22Rv1 (cell line): ENCODE results near the gene KCNH1.

ENCODE experiments used
- H3K27ac ChIP-seq: fragments of 450-650 bp; 2 replicates; pipeline ENCODE4 v1.5.1; 2017
- CTCF ChIP-seq: fragments of 450-650 bp; IDR thresholded peaks from 2 replicates; pipeline ENCODE4 v1.5.1; 2017; ENCODE audit warnings: mild to moderate bottlenecking
- ZFX ChIP-seq: fragments of 450-650 bp; IDR thresholded peaks from 2 replicates; pipeline ENCODE4 v1.6.1; 2017; ENCODE audit warnings: antibody characterized with exemption, borderline replicate concordance

The KCNH1 gene

GRCh38 chr1:210940081-210940617, 193.8 kb downstream of the KCNH1 start:
- TF ChIP-seq ZFX (no peak), CTCF (no peak)
- no peak overlapping the region for H3K27ac ChIP-seq

- no peak overlapping the region for H3K27ac ChIP-seq
- no peak for TF ChIP-seq ZFX
- TF ChIP-seq CTCF, result no peak
These were observed 195.5 kb downstream of the KCNH1 start for GRCh38 chr1:210938416-210938925.

- no peak overlapping the region for H3K27ac ChIP-seq
- no peak for TF ChIP-seq CTCF
- no peak for TF ChIP-seq ZFX
These were observed 196.1 kb downstream of the KCNH1 start for GRCh38 chr1:210937846-210938245.

- TF ChIP-seq CTCF (no peak), ZFX (no peak)
These were observed 198.0 kb downstream of the KCNH1 start for GRCh38 chr1:210935905-210936304.

GRCh38 chr1:210932104-210932503, 201.8 kb downstream of the KCNH1 start:
- no peak for TF ChIP-seq ZFX
- no peak for TF ChIP-seq CTCF
- H3K27ac ChIP-seq, result no peak overlapping the region

More at GRCh38 chr1:210935905-210936304, 198.0 kb downstream of the KCNH1 start:
- no peak overlapping the region for H3K27ac ChIP-seq

GRCh38 chr1:210922666-210923065, 211.3 kb downstream of the KCNH1 start:
- TF ChIP-seq CTCF (no peak), ZFX (no peak)
- no peak overlapping the region for H3K27ac ChIP-seq

GRCh38 chr1:210920716-210921694, 212.9 kb downstream of the KCNH1 start:
- TF ChIP-seq CTCF (no peak), ZFX (no peak)
- H3K27ac ChIP-seq, result no peak overlapping the region
